Coronary artery (tissue), 2 donors: ENCODE measurements around the gene SLC27A4.

Experiments
- DNase-seq: peaks from one replicate; pipeline ENCODE4 v3.0.0-alpha.2; 2017; ENCODE audit warnings: low spot score
- H3K27ac ChIP-seq, 2 donors: fragments of 200-600 bp; sonication (generic); one replicate each; pipeline ENCODE4 v1.5.1; 2016 to 2019
- H3K4me3 ChIP-seq: fragments of 200-600 bp; sonication (generic); 2 replicates; pipeline ENCODE4 v1.5.1; 2016; ENCODE audit warnings: mild to moderate bottlenecking, moderate library complexity
- CTCF ChIP-seq: fragments of 200-600 bp; sonication (generic); IDR thresholded peaks from one replicate; pipeline ENCODE4 v1.5.1; 2019; ENCODE audit warnings: antibody characterized with exemption

The SLC27A4 gene

GRCh38 chr9:128397831-128398230 lies 57.5 kb downstream of the SLC27A4 start:
- peak overlapping the region; percentile 37 for H3K4me3 ChIP-seq
- TF ChIP-seq CTCF: no peak
- DNase-seq: no peak
- no peak overlapping the region for H3K27ac ChIP-seq

- Histone ChIP-seq H3K27ac (no peak overlapping the region), H3K4me3 (no peak overlapping the region)
- no peak for TF ChIP-seq CTCF
- no peak for DNase-seq
Measured at GRCh38 chr9:128399861-128400260, 59.5 kb downstream of the SLC27A4 start.

GRCh38 chr9:128404560-128404959 lies 64.2 kb downstream of the SLC27A4 start:
- Histone ChIP-seq H3K27ac (no peak overlapping the region), H3K4me3 (no peak overlapping the region)
- no peak for DNase-seq
- no peak for TF ChIP-seq CTCF

GRCh38 chr9:128405077-128405779 lies 64.9 kb downstream of the SLC27A4 start:
- no peak overlapping the region for H3K4me3 ChIP-seq
- TF ChIP-seq CTCF: no peak
- DNase-seq: no peak
- H3K27ac ChIP-seq: no peak overlapping the region

GRCh38 chr9:128405780-128406171 lies 65.4 kb downstream of the SLC27A4 start:
- no peak for DNase-seq
- no peak overlapping the region for H3K27ac ChIP-seq
- TF ChIP-seq CTCF: no peak
- no peak overlapping the region for H3K4me3 ChIP-seq

GRCh38 chr9:128406848-128407391 lies 66.6 kb downstream of the SLC27A4 start:
- no peak for TF ChIP-seq CTCF
- DNase-seq: no peak
- H3K4me3 ChIP-seq: no peak overlapping the region
- H3K27ac ChIP-seq: no peak overlapping the region

- Histone ChIP-seq H3K27ac (no peak overlapping the region), H3K4me3 (no peak overlapping the region)
- no peak for TF ChIP-seq CTCF
- DNase-seq: no peak
Measured at GRCh38 chr9:128408963-128409431, 68.7 kb downstream of the SLC27A4 start.
